ENCODE data around the gene SRCIN1. TPM values are rescaled to one million over a fixed set of nuclear protein-coding genes. Genes with fewer than 3 reads are reported as not detected.
A peak's percentile ranks its signal among the peaks of the same experiment; 100 is the strongest.
"Not testable (repeated sequence)": the region's sequence is repeated elsewhere in the genome, so short reads cannot be mapped to it uniquely, and the experiment has no call there.

Gene SRCIN1
- total RNA-seq, 1 donor from 2014 or later = 2.0 TPM

- H3K9me3 ChIP-seq (replicated peaks) = no peaks in the 10 kb centered on the region
- no peak overlapping the region for H3K4me3 ChIP-seq
- TF ChIP-seq, protein P1, sequence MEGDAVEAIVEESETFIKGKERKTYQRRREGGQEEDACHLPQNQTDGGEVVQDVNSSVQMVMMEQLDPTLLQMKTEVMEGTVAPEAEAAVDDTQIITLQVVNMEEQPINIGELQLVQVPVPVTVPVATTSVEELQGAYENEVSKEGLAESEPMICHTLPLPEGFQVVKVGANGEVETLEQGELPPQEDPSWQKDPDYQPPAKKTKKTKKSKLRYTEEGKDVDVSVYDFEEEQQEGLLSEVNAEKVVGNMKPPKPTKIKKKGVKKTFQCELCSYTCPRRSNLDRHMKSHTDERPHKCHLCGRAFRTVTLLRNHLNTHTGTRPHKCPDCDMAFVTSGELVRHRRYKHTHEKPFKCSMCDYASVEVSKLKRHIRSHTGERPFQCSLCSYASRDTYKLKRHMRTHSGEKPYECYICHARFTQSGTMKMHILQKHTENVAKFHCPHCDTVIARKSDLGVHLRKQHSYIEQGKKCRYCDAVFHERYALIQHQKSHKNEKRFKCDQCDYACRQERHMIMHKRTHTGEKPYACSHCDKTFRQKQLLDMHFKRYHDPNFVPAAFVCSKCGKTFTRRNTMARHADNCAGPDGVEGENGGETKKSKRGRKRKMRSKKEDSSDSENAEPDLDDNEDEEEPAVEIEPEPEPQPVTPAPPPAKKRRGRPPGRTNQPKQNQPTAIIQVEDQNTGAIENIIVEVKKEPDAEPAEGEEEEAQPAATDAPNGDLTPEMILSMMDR (IDR thresholded peaks at IDR 0.05; ENCODE audit: borderline replicate concordance) = no peak
- DNase-seq = no peak
- H3K4me1 ChIP-seq = no peaks in the 10 kb centered on the region
- no peaks in the 10 kb centered on the region for H3K27me3 ChIP-seq (ENCODE audit: low read depth)
- intact Hi-C loops (cut with micrococcal nuclease) = no loop called here
- peaks cover 96% of the 10 kb centered on the region for H3K36me3 ChIP-seq
- no peak overlapping the region for H3K27ac ChIP-seq (replicated peaks)
Measured at GRCh38 chr17:38498353-38498752, 107.4 kb downstream of the SRCIN1 start.

DNA sequence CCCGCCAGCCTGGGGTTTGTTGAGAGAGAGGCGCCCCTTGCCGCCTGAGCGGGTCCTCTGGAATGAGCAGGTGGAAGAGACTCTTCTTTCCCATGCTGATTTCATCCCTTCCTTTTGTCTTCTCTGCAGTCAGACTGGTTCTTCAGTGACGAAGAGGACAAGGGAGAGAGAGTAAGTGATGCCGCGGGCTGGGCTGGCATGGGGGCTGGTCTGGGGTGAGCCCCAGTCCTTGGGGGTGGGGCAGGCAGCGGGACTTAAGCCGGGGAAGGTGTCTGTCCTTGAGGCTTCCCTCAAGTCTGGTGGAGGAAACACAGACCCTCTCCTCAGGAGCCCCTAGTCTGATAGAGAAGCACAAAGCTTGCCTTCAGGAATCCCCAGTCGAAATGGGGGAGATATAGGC lies 108.1 kb downstream of the SRCIN1 start:
- H3K4me3 ChIP-seq; DNase-seq; H3K27ac ChIP-seq (replicated peaks); H3K4me1 ChIP-seq; H3K9me3 ChIP-seq (replicated peaks); H3K27me3 ChIP-seq (ENCODE audit: low read depth); intact Hi-C loops (cut with micrococcal nuclease): not testable (repeated sequence)
- peaks cover 96% of the 10 kb centered on the region for H3K36me3 ChIP-seq

- peaks cover 93% of the 10 kb centered on the region for H3K36me3 ChIP-seq
- DNase-seq; H3K27ac ChIP-seq (replicated peaks); intact Hi-C loops (cut with micrococcal nuclease); H3K27me3 ChIP-seq (ENCODE audit: low read depth); H3K4me3 ChIP-seq; H3K9me3 ChIP-seq (replicated peaks); H3K4me1 ChIP-seq: not testable (repeated sequence)
Measured at GRCh38 chr17:38494152-38494551, 111.6 kb downstream of the SRCIN1 start.

- intact Hi-C loops (cut with micrococcal nuclease); H3K4me1 ChIP-seq; H3K27ac ChIP-seq (replicated peaks); H3K4me3 ChIP-seq; H3K27me3 ChIP-seq (ENCODE audit: low read depth); H3K9me3 ChIP-seq (replicated peaks): not testable (repeated sequence)
- peak; percentile 89 for DNase-seq
- TF ChIP-seq, protein P1 (IDR thresholded peaks at IDR 0.05; ENCODE audit: borderline replicate concordance) = peak; percentile 58
- peaks cover 87% of the 10 kb centered on the region for H3K36me3 ChIP-seq
Measured at GRCh38 chr17:38492067-38493040, 113.4 kb downstream of the SRCIN1 start.

DNA sequence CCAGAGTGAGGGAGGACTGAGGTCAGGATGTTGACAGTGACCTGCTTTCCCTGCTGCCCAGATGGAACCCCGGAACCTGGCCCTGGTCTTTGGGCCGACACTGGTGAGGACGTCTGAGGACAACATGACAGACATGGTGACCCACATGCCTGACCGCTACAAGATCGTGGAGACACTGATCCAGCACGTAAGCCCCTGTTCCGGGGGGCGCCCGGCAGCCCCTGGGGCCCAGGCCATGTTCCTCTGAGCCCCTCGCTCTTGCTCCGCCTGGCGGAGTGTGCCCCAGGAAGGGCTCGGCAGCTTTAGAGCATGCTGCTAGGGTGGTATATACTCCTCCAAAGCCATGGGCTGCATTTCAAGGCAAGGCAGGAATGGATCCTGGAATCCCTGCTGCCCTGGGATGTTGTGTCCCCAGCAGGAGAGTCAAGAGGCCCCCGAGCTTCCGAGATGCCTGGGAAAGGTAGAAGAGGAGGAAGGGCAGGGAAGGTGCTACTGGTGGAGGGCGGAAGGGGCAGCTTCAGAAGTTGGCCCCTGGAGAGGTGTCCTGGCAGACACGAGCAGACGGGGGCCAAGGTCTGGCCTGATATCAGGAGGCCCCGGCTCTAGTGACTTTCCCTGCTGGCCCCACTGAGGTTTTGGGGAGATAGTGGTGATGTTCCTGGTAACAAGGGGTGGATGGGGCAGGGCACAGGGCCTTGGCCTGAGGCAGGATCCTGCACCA lies 114.2 kb downstream of the SRCIN1 start:
- H3K27ac ChIP-seq (replicated peaks); H3K4me1 ChIP-seq; H3K27me3 ChIP-seq (ENCODE audit: low read depth); H3K4me3 ChIP-seq; intact Hi-C loops (cut with micrococcal nuclease); DNase-seq; H3K9me3 ChIP-seq (replicated peaks): not testable (repeated sequence)
- H3K36me3 ChIP-seq = peaks cover 82% of the 10 kb centered on the region

DNA sequence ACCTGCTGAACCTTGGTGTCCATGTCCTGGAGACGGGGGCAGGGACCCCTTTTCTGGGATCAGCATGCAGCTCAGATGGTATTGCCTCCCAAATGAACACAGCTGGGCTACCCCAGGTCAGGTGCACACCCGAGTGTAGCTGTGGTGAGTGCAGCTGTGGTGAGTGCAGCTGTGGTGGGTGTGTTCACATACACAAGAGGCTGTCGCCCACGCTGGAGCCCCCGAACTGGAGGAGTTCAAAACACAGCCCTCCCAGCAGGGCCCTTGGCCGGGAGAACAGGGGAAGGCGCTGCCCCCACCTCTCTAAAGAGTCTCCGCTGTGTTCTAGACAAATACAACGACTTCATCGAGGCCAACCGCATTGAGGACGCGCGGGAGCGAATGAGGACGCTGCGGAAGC lies 116.0 kb downstream of the SRCIN1 start:
- intact Hi-C loops (cut with micrococcal nuclease) = loop anchor here (10.0 kb wide), 1 partner anchor 65 kb away; the partner anchor contains the start of gene ARHGAP23
- peaks cover 71% of the 10 kb centered on the region for H3K36me3 ChIP-seq
- H3K27me3 ChIP-seq (ENCODE audit: low read depth); H3K9me3 ChIP-seq (replicated peaks); H3K4me3 ChIP-seq; DNase-seq; H3K27ac ChIP-seq (replicated peaks): not testable (repeated sequence)
- H3K4me1 ChIP-seq = peaks cover 18% of the 10 kb centered on the region

DNA sequence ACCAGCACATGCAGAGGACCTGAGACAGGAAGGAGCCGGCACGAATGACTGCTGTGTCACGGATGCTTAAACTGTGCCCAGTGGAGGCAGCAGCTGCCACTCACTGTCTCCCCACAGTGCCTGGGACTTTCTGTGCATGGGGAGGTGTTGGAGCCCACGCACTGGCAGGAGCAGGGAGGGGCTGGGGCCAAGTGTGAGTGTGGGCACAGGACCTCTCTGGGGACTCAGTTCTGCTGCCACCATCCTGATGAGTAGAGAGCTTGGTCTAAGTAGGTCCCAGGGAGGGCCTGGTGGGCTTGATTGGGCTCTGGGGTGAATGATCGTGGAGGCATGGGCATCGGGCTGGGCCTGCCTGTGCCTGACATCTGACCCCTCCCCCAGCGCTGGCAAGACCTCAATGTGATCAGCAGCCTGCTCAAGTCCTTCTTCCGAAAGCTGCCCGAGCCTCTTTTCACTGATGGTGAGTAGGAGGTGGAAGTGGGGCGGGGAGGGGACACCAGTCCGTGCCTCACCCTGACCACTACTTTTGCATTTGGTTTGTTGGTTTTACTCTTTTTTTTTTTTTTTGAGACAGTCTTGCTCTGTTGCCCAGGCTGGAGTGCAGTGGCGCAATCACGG lies 120.0 kb downstream of the SRCIN1 start:
- not testable (repeated sequence) for DNase-seq; H3K27me3 ChIP-seq (ENCODE audit: low read depth); H3K9me3 ChIP-seq (replicated peaks); H3K4me3 ChIP-seq
- intact Hi-C loops (cut with micrococcal nuclease) = loop anchor here (10.0 kb wide), 1 partner anchor 61 kb away; the partner anchor contains the start of gene ARHGAP23
- Histone ChIP-seq H3K27ac (replicated peaks) (peak overlapping the region; percentile 82), H3K36me3 (peaks cover 61% of the 10 kb centered on the region), H3K4me1 (peaks cover 36% of the 10 kb centered on the region)

Measured in left ventricle myocardium inferior (tissue), 1 donor.